Measurements from ENCODE around the gene ARID1B.

Gene ARID1B

GRCh38 chr6:156906451-156906850 is 129.3 kb downstream of the ARID1B start:
- no peak for DNase-seq (ENCODE audit: low read depth)

- no peak for DNase-seq (ENCODE audit: low read depth)
Measured at GRCh38 chr6:156909212-156910010, 132.2 kb downstream of the ARID1B start.

DNA sequence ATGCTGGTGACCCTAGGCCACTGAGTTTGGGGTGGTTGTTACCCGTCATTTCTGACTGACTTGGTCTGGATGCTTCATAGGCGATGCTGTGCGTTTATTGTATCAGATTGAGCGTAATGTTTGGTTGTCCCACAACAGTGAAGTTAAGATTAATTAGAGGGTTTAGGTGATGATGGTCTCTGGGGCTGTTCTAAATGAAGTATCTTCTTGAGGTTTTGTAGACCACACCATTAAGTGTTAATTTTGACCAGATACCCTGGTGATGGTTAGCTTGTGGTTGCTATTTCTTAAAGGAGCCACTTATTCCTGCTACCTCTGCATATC is 132.8 kb downstream of the ARID1B start:
- no peak for DNase-seq (ENCODE audit: low read depth)

DNA sequence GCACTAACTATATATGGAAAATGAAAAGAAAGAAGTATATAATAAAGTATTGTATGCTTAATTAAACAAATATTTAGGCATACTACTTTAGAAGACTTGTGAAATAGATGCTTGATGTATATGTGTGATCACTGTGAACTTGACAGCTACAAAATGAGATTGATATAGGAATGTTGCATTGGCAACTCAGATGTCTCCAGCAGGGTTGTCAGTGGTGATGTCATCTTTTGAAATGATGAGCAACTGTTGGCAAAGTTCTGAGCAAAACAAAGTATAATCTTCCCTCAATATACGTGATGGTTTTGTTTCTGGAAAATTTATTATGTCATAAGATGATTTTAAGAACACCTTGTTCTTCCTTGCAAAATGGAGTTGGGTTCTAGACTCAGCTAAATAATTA is 133.8 kb downstream of the ARID1B start:
- no peak for DNase-seq (ENCODE audit: low read depth)

- no peak for DNase-seq (ENCODE audit: low read depth)
Measured at GRCh38 chr6:156911581-156911980, 134.4 kb downstream of the ARID1B start.

GRCh38 chr6:156912431-156912830 is 135.3 kb downstream of the ARID1B start:
- no peak for DNase-seq (ENCODE audit: low read depth)

- DNase-seq (ENCODE audit: low read depth): no peak
Measured at GRCh38 chr6:156914181-156914580, 137.0 kb downstream of the ARID1B start.

GRCh38 chr6:156916130-156916801 is 139.1 kb downstream of the ARID1B start:
- no peak for DNase-seq (ENCODE audit: low read depth)

DNA sequence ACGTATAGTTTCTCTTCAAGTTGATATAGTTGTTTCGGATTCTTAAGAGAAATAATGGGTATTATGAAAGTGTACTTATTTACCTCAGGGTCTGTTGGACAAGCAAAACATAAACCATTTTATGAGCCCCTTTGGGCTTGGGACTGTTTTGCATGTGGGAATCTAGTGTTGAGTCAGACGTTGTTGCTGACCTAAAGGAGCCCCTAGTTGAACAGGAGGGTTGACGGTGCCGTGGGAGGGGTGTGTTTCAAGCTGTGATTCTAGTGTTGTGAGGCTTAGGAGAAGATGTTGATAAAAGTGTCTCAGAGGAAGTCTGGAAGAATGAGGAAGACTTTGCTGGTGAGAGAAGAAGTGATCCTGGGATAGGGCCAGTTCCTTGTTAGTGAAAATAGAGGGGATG is 140.0 kb downstream of the ARID1B start:
- DNase-seq (ENCODE audit: low read depth): no peak

DNA sequence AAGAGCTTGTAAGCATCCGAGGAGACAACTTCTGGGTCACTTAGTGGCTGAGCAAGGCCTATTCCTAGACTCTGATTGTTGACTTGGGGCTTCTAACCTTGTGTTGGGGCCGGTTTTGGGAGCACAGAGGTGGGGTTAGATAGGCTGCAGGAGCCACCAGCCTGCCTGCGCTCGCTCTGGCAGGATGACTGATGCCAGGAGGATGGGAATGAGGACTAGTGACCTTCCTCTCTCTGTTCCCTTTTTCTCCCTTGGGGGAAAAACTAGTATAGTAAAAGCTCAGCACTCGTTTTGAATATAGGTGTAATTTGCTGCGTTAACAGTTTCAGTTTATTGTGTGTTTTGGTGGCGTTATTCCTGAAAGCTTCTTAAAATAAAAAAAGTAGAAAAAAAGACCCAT is 141.5 kb downstream of the ARID1B start:
- no peak for DNase-seq (ENCODE audit: low read depth)

- DNase-seq (ENCODE audit: low read depth): no peak
Measured at GRCh38 chr6:156919370-156919769, 142.2 kb downstream of the ARID1B start.

GRCh38 chr6:156919814-156920369 is 142.7 kb downstream of the ARID1B start:
- DNase-seq (ENCODE audit: low read depth): no peak

GRCh38 chr6:156924246-156924645 is 147.1 kb downstream of the ARID1B start:
- no peak for DNase-seq (ENCODE audit: low read depth)

DNA sequence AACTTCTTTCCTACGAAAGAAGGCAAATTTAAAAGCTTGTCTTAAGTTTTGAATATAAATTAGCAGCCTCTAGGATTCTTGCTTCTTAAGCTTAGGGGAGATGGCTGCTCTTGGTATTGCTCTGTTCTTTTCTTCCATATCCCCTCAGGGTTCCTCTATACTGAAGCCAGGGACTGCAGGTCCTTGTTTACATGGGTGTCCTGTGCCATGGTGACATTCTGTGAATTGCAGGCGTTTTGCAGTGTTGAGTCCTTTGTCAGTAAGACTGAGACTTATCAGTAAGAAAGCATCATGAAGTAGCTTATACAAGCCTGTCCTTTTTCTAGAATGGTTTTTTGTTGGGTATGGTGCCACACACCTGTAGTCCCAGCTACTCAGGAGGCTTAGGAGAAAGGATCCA is 147.8 kb downstream of the ARID1B start:
- DNase-seq (ENCODE audit: low read depth): no peak

GRCh38 chr6:156925718-156926607 is 148.8 kb downstream of the ARID1B start:
- DNase-seq (ENCODE audit: low read depth): no peak

DNA sequence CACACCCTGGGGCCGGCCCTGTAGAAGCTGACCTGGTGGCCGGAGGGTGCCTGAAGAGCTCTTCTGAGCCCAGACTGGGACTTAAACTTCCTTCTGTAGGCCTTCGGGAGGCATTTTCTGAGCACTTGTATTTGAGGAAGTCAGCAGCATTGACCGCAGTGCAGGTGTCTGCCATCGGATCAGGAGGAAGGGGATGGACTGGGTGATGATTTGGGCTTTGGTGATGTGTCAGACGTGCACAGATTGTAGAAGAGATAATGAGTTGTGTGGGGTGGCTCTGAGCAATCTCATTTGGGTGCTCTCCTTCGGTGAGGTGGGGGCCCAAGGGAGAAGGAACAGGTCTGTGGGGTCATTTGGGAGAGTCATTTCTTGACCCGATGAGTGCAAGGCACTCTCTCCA is 150.9 kb downstream of the ARID1B start:
- no peak for DNase-seq (ENCODE audit: low read depth)

- no peak for DNase-seq (ENCODE audit: low read depth)
Measured at GRCh38 chr6:156928972-156929371, 151.8 kb downstream of the ARID1B start.

DNA sequence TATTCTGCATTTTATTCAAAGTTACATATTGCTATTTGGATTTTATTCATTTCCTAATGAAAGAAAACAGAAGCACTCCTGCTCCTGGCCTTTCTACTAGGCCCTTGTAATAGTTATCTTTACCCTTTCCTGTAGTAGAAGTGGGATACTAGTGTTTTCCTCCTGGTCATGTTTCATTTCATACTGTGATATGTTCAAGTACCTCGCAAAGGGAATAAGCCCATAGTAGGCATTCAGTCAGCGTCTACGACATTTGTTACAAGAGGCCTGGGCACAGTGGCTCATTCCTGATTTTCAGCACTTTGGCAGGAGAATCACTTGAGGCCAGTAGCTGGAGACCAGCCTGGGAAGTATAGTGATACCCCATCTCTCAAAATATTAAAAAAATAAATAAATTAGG is 154.1 kb downstream of the ARID1B start:
- DNase-seq (ENCODE audit: low read depth): no peak

DNA sequence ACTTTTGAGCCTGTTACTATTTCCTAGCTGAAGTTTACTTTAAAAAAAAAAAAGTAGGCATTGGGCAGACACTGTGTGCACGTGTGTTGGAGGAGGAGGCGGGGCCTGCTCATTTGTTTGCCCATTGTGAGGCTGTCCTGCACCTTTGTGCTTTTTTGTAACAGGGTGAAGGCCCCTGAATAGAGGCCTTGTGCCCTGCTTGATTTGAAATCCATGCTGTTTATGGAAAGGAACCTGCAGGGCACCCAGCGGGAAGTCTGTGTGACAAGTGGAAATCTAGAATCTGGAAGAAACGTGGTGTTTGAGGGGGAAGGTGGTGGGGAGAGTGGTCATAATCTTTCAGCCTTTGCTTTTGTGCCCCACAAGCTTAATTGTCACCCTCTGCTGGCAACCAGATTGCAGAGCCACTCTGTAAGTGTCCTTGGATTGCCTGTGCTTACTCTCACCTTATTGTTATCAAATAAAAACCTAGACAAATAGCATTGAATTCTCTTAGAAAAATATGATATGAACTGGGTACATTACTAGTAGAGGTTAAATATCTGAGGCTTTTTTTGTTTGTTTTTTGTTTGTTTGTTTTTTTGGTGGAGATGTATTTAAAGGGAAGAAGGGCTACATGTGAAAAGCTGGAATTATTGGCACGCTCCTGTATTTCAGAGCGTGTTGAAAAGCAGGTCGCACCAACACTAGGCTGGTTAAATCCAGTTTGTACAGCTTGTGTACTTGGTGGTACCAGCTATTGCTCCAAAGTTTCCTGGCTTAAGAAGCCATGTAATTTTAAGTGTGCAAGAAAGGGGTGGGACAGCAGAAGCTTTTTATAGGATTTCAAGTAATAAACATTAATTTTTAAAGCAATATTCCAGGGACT is 156.3 kb downstream of the ARID1B start:
- DNase-seq (ENCODE audit: low read depth): no peak

DNA sequence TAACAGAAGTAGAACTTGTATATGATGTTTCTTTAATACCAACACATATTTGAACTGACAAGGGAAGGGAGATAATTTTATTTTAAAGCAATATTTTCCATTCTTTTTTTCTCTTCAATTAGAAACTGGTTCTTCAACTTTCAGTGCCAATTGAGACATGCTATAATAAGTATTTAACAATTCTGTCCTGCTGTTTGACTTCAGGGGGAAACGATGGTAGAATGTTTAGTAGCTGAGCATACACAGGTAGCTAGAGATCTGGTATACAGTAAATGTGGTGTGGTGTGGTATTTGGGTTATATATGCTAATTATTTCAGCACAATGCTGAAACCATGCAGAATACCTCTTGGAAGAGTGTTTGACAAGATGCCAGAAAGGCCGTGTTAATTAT is 156.9 kb downstream of the ARID1B start:
- DNase-seq (ENCODE audit: low read depth): no peak

GRCh38 chr6:156935000-156935399 is 157.8 kb downstream of the ARID1B start:
- DNase-seq (ENCODE audit: low read depth): no peak

DNA sequence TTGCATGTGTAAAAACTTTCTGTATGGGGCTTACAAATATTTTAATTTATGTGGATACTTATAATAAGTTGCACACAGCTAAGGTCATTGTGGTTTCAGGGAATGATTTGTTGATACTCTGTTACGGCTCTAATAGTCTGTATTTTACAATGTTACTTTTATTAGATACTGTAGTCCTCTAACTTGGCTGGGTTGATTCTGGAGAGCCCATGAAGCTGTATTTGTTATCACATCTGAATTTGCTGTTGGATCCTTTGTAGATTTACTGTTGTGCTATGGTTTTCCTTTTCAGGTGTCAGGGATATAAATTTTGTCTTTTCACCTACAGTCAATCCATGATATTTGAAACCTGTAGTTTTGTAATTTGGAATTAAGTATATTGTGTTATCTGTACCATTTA is 161.0 kb downstream of the ARID1B start:
- DNase-seq (ENCODE audit: low read depth): no peak
